GM15510 (cell line): ENCODE results near the gene CHL1.

ENCODE experiments used
- POLR2A ChIP-seq: IDR thresholded peaks from 3 replicates; pipeline ENCODE4 v1.6.1; 2011; ENCODE audit warnings: borderline replicate concordance; ENCODE audit not compliant: insufficient read length; ENCODE audit errors: extremely low read depth

CHL1 gene

GRCh38 chr3:291646-292436 is 95.3 kb downstream of the CHL1 start:
- TF ChIP-seq POLR2A: no peak

GRCh38 chr3:294096-294495 is 97.5 kb downstream of the CHL1 start:
- TF ChIP-seq POLR2A: no peak

GRCh38 chr3:294581-294980 is 98.0 kb downstream of the CHL1 start:
- no peak for TF ChIP-seq POLR2A

- no peak for TF ChIP-seq POLR2A
Observed at GRCh38 chr3:295166-295565, 98.6 kb downstream of the CHL1 start.

GRCh38 chr3:297585-297984 is 101.0 kb downstream of the CHL1 start:
- no peak for TF ChIP-seq POLR2A

- no peak for TF ChIP-seq POLR2A
Observed at GRCh38 chr3:299590-300301, 103.2 kb downstream of the CHL1 start.

GRCh38 chr3:307182-307581 is 110.6 kb downstream of the CHL1 start:
- TF ChIP-seq POLR2A: no peak

- TF ChIP-seq POLR2A: no peak
Observed at GRCh38 chr3:308597-309321, 112.2 kb downstream of the CHL1 start.

GRCh38 chr3:312160-312733 is 115.7 kb downstream of the CHL1 start:
- no peak for TF ChIP-seq POLR2A

GRCh38 chr3:312911-313310 is 116.3 kb downstream of the CHL1 start:
- no peak for TF ChIP-seq POLR2A

GRCh38 chr3:317012-317411 is 120.4 kb downstream of the CHL1 start:
- TF ChIP-seq POLR2A: no peak

GRCh38 chr3:318903-319302 is 122.3 kb downstream of the CHL1 start:
- TF ChIP-seq POLR2A: no peak

- TF ChIP-seq POLR2A: no peak
Observed at GRCh38 chr3:324423-324822, 127.9 kb downstream of the CHL1 start.

- TF ChIP-seq POLR2A: no peak
Observed at GRCh38 chr3:325495-325894, 128.9 kb downstream of the CHL1 start.

- TF ChIP-seq POLR2A: no peak
Observed at GRCh38 chr3:330494-331115, 134.0 kb downstream of the CHL1 start.

- TF ChIP-seq POLR2A: no peak
Observed at GRCh38 chr3:331881-332280, 135.3 kb downstream of the CHL1 start.

GRCh38 chr3:332701-333100 is 136.1 kb downstream of the CHL1 start:
- TF ChIP-seq POLR2A: no peak
